ENCODE data around the gene AMN1. TPM values are rescaled to one million over a fixed set of nuclear protein-coding genes. Genes with fewer than 3 reads are reported as not detected.
"Not testable (repeated sequence)": the region's sequence is repeated elsewhere in the genome, so short reads cannot be mapped to it uniquely, and the experiment has no call there.

AMN1 gene
- total and polyA plus RNA-seq, 4 donors: 11.7 to 23.7 (median 12.4) TPM

DNA sequence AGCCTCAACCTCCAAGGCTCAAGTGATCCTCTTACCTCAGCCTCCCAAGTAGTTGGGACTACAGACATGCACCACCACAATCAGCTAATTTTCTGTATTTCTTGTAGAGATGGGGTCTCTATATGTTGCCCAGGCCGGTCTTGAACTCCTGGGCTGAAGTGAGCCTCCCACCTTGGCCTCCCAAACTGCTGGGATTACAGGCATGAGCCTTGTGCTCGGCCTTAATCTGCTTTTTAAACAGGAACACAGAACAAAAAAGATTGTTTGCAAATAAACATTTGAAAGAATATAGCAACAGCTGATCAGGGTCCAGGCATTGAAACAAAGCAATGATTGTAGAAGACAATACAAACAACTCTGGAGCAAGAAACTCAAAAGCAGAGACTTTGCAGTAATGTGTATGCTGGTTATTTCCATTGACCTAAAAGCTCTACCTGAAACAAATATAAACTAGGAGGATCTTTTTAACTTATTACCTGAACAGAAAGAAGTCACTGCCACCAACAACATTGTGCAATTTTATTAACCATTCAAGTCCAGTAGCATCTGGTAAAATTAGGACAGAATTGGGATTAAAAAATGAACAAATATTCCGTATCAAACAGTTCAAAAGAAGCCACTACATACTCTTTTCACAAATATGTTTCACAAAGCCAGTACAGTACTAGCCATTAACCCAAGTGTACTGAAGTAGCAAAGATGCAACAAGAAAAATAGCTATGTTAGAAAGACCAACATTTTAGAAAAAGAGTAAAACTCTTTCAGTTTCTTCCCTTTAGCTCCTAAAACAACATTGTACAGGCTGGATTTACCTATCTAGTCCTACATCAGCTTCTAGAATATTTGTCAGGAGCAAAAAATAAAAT is 14.2 kb downstream of the AMN1 start:
- 93 to 94% methylated on average over 3 of the region's 3 CpGs for WGBS, 2 donors
- no peaks in the 10 kb centered on the region for H3K9me3 ChIP-seq (ENCODE audit: control insufficient read depth, low read length)
- peaks cover 0 to 2% of the 10 kb centered on the region in 2 donors for H3K36me3 ChIP-seq (ENCODE audit: control insufficient read depth in 1 of 2, insufficient read depth in 2 of 2, low read length in 1 of 2)
- intact Hi-C loops (cut with DNase I): no loop called here
- H3K4me3 ChIP-seq (ENCODE audit: low read length in 2 of 2): no peak overlapping the region
- no peak overlapping the region for H3K27ac ChIP-seq (ENCODE audit: low read depth in 1 of 2, low read length in 2 of 2)
- ATAC-seq (ENCODE audit: low FRiP score): no peak
- H3K4me1 ChIP-seq (ENCODE audit: control insufficient read depth in 1 of 2, insufficient read depth in 2 of 2, low read length in 2 of 2): no peaks in the 10 kb centered on the region
- DNase-seq: no peak
- no peaks in the 10 kb centered on the region for H3K27me3 ChIP-seq (ENCODE audit: control insufficient read depth in 1 of 2, insufficient read depth in 2 of 2, low read length in 1 of 2)

DNA sequence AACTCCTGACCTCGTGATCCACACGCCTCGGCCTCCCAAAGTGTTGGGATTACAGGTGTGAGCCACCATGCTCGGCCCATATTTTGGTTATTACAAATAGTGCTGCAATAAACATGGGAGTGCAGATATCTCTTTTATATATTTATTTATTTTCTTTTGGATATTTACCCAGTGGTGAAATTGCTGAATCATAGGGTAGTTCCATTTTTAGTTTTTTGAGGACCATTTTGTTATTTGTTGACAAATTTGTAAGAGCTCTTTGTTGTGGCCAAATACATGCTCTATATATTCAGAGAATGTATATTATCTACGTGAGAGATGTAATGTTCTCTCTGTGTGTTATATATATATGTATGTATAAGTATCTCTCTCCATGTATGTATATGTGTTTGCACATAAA is 15.9 kb downstream of the AMN1 start:
- peaks cover 0 to 2% of the 10 kb centered on the region in 2 donors for H3K36me3 ChIP-seq (ENCODE audit: control insufficient read depth in 1 of 2, insufficient read depth in 2 of 2, low read length in 1 of 2)
- WGBS, 2 donors: 97 to 98% methylated on average over 5 of the region's 5 CpGs
- no peak for ATAC-seq (ENCODE audit: low FRiP score)
- no peak for DNase-seq
- H3K9me3 ChIP-seq (ENCODE audit: control insufficient read depth, low read length): no peaks in the 10 kb centered on the region
- H3K4me1 ChIP-seq (ENCODE audit: control insufficient read depth in 1 of 2, insufficient read depth in 2 of 2, low read length in 2 of 2): no peaks in the 10 kb centered on the region
- no peak overlapping the region for H3K4me3 ChIP-seq (ENCODE audit: low read length in 2 of 2)
- H3K27me3 ChIP-seq (ENCODE audit: control insufficient read depth in 1 of 2, insufficient read depth in 2 of 2, low read length in 1 of 2): no peaks in the 10 kb centered on the region
- H3K27ac ChIP-seq (ENCODE audit: low read depth in 1 of 2, low read length in 2 of 2): no peak overlapping the region
- intact Hi-C loops (cut with DNase I): no loop called here

DNA sequence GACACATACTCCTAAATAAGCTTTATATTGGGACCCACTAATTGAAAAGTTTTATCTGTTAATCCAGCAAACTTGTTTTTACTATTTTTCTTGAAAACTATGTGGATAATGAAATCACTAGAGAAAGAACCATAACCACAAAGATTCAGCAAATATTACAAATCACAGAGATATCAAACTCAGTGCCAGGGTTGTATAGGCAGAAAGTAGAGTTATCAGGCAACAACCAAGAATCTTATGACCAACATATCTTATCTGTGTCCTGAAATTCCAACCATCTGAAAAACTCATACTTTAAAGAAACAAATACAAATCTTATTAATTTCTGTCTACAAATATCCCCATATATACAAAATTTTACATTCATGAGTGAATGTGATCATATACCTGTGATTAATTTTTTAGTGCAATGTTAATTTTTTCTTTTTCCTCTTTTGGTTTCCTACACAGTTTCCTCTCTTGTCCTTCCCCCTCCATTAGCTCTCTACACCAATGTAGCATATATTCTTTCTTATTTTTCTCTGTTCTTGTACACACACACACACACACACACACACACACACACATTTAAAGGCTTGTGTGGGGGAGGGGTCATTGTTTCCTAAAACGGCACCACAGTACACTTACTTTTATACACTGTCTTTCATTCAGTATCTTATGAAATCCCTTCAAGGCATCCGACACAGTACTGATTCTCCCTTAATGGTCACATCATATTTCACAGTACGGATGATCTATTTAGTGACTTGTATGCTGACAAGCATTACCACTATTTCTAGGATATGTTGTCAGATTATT is 18.6 kb downstream of the AMN1 start:
- no peak for ATAC-seq (ENCODE audit: low FRiP score)
- no peak overlapping the region for H3K27ac ChIP-seq (ENCODE audit: low read depth in 1 of 2, low read length in 2 of 2)
- no peaks in the 10 kb centered on the region for H3K4me1 ChIP-seq (ENCODE audit: control insufficient read depth in 1 of 2, insufficient read depth in 2 of 2, low read length in 2 of 2)
- no peak for DNase-seq
- peaks cover 2% of the 10 kb centered on the region in 2 donors for H3K36me3 ChIP-seq (ENCODE audit: control insufficient read depth in 1 of 2, insufficient read depth in 2 of 2, low read length in 1 of 2)
- no peak overlapping the region for H3K4me3 ChIP-seq (ENCODE audit: low read length in 2 of 2)
- H3K9me3 ChIP-seq (ENCODE audit: control insufficient read depth, low read length): no peaks in the 10 kb centered on the region
- 69 to 81% methylated on average over 3 of the region's 3 CpGs for WGBS, 2 donors
- H3K27me3 ChIP-seq (ENCODE audit: control insufficient read depth in 1 of 2, insufficient read depth in 2 of 2, low read length in 1 of 2): no peaks in the 10 kb centered on the region
- intact Hi-C loops (cut with DNase I): no loop called here

DNA sequence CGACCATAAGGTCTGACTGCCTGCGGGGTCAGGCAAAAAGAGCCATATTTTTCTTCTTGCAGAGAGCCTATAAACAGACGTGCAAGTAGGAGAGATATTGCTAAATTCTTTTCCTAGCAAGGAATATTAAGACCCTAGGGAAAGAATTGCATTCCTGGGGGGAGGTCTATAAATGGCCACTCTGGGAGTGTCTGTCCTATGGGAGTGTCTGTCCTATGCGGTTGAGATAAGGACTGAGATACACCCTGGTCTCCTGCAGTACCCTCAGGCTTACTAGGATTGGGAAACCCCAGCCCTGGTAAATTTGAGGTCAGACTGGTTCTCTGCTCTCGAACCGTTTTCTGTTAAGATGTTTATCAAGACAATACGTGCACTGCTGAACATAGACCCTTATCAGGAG is 20.7 kb downstream of the AMN1 start:
- H3K4me1 ChIP-seq (ENCODE audit: control insufficient read depth in 1 of 2, insufficient read depth in 2 of 2, low read length in 2 of 2); DNase-seq; H3K27me3 ChIP-seq (ENCODE audit: control insufficient read depth in 1 of 2, insufficient read depth in 2 of 2, low read length in 1 of 2); ATAC-seq (ENCODE audit: low FRiP score); H3K4me3 ChIP-seq (ENCODE audit: low read length in 2 of 2); H3K27ac ChIP-seq (ENCODE audit: low read depth in 1 of 2, low read length in 2 of 2); intact Hi-C loops (cut with DNase I); H3K36me3 ChIP-seq (ENCODE audit: control insufficient read depth in 1 of 2, insufficient read depth in 2 of 2, low read length in 1 of 2); H3K9me3 ChIP-seq (ENCODE audit: control insufficient read depth, low read length): not testable (repeated sequence)
- 94 to 95% methylated on average over 7 of the region's 7 CpGs for WGBS, 2 donors

DNA sequence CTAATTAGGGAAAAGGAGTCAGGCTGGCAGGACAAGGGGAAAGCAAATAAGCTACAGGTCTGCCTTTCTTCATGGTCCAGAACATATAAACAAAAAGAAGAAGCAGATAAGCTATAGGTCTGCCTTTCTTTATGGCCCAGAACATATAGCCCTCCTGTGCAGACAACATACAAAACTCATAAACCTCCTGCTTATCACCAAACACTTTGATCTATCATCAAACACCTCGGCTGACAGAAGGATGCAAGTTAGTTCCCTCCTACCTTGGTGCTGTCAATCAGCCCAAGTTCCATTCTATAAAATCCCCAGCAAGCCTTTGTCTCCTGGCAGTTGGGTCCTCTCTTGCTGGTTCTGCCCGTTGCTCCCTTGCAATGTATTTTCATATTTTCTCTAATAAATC is 23.2 kb downstream of the AMN1 start:
- ATAC-seq (ENCODE audit: low FRiP score): no peak
- Histone ChIP-seq H3K4me3 (ENCODE audit: low read length in 2 of 2) (no peak overlapping the region), H3K27me3 (ENCODE audit: control insufficient read depth in 1 of 2, insufficient read depth in 2 of 2, low read length in 1 of 2) (no peaks in the 10 kb centered on the region), H3K9me3 (ENCODE audit: control insufficient read depth, low read length) (no peaks in the 10 kb centered on the region), H3K36me3 (ENCODE audit: control insufficient read depth in 1 of 2, insufficient read depth in 2 of 2, low read length in 1 of 2) (peaks cover 0 to 2% of the 10 kb centered on the region in 2 donors), H3K27ac (ENCODE audit: low read depth in 1 of 2, low read length in 2 of 2) (no peak overlapping the region), H3K4me1 (ENCODE audit: control insufficient read depth in 1 of 2, insufficient read depth in 2 of 2, low read length in 2 of 2) (no peaks in the 10 kb centered on the region)
- intact Hi-C loops (cut with DNase I): no loop called here
- WGBS, 2 donors: 86 to 89% methylated on average over 2 of the region's 2 CpGs
- DNase-seq: no peak

DNA sequence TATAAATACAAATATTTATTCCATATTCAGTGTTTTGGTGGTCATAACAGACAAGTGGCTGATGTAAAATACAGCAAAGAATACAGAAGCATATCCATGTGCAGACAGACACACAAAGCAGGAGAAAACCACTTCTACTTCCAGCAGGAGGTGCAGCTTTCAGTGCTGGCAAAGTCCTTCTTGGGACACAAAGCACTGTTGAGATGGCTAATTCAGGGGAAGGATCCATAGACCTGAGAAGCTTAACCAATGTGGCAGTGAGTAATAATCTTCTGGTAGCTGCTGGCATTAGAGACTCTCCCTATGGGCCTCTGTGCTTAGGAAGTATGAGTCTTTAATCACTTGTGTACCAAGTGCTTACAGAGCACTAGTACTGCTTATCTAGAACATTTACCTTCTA is 26.8 kb downstream of the AMN1 start:
- Histone ChIP-seq H3K4me3 (ENCODE audit: low read length in 2 of 2) (no peak overlapping the region), H3K9me3 (ENCODE audit: control insufficient read depth, low read length) (no peaks in the 10 kb centered on the region), H3K27me3 (ENCODE audit: control insufficient read depth in 1 of 2, insufficient read depth in 2 of 2, low read length in 1 of 2) (no peaks in the 10 kb centered on the region), H3K36me3 (ENCODE audit: control insufficient read depth in 1 of 2, insufficient read depth in 2 of 2, low read length in 1 of 2) (peaks cover 0 to 4% of the 10 kb centered on the region in 2 donors), H3K27ac (ENCODE audit: low read depth in 1 of 2, low read length in 2 of 2) (no peak overlapping the region), H3K4me1 (ENCODE audit: control insufficient read depth in 1 of 2, insufficient read depth in 2 of 2, low read length in 2 of 2) (no peaks in the 10 kb centered on the region)
- ATAC-seq (ENCODE audit: low FRiP score): no peak
- no peak for DNase-seq
- intact Hi-C loops (cut with DNase I): no loop called here

DNA sequence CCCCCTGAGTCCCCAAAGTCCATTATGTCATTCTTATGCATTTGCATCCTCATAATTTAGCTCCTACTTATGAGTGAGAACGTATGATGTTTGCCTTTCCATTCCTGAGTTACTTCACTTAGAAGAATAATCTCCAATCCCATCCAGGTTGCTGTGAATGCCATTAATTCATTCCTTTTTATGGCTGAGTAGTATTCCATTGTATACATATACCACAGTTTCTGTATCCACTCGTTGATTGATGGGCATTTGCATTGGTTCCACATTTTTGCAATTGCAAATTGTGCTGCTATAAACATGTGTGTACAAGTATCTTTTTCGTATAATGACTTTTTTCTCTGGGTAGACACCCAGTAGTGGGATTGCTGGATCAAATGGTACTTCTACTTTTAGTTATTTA is 38.9 kb downstream of the AMN1 start:
- intact Hi-C loops (cut with DNase I): loop anchor here in 1 of 2 donors (10.0 kb wide), 1 partner anchor 85 kb away; no protein-coding TSS in a partner anchor

DNA sequence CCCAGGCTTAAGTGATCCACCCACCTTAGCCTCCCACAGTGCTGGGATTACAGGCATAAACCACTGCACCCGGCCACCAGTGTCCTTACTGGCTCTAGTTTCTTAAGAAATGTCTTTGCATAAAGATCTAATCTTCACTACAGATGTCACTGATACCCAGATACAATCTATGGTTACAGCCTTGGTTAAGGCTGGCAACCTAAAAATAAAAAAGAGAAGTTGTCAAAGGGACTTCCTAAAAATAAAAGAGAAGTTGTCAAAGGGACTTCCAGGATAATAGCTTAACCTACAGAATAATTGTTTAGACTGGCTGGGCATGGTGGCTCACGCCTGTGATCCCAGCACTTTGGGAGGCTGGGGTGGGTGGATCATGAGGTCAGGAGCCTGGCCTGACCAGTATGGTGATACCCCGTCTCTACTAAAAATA is 41.7 kb downstream of the AMN1 start:
- Histone ChIP-seq H3K27me3 (ENCODE audit: control insufficient read depth in 1 of 2, insufficient read depth in 2 of 2, low read length in 1 of 2) (no peaks in the 10 kb centered on the region), H3K27ac (ENCODE audit: low read depth in 1 of 2, low read length in 2 of 2) (no peak overlapping the region), H3K4me3 (ENCODE audit: low read length in 2 of 2) (no peak overlapping the region), H3K4me1 (ENCODE audit: control insufficient read depth in 1 of 2, insufficient read depth in 2 of 2, low read length in 2 of 2) (no peaks in the 10 kb centered on the region), H3K36me3 (ENCODE audit: control insufficient read depth in 1 of 2, insufficient read depth in 2 of 2, low read length in 1 of 2) (peaks cover 0 to 2% of the 10 kb centered on the region in 2 donors), H3K9me3 (ENCODE audit: control insufficient read depth, low read length) (no peaks in the 10 kb centered on the region)
- intact Hi-C loops (cut with DNase I): loop anchor here in 1 of 2 donors (10.0 kb wide), 1 partner anchor 88 kb away; no protein-coding TSS in a partner anchor
- 90 to 92% methylated on average over 3 of the region's 3 CpGs for WGBS, 2 donors
- no peak for DNase-seq
- ATAC-seq (ENCODE audit: low FRiP score): no peak

More for the DNA sequence above, 38.9 kb downstream of the AMN1 start:
- H3K27me3 ChIP-seq (ENCODE audit: control insufficient read depth in 1 of 2, insufficient read depth in 2 of 2, low read length in 1 of 2); H3K4me1 ChIP-seq (ENCODE audit: control insufficient read depth in 1 of 2, insufficient read depth in 2 of 2, low read length in 2 of 2); H3K9me3 ChIP-seq (ENCODE audit: control insufficient read depth, low read length); ATAC-seq (ENCODE audit: low FRiP score); H3K27ac ChIP-seq (ENCODE audit: low read depth in 1 of 2, low read length in 2 of 2); DNase-seq; H3K36me3 ChIP-seq (ENCODE audit: control insufficient read depth in 1 of 2, insufficient read depth in 2 of 2, low read length in 1 of 2); H3K4me3 ChIP-seq (ENCODE audit: low read length in 2 of 2): not testable (repeated sequence)
- 96% methylated on average over 3 of the region's 3 CpGs for WGBS, 2 donors

Data from aorta (tissue), 5 donors.